NCI-H2227 (cell line): ENCODE data around the gene CHMP2B.
"Not testable (repeated sequence)": the region's sequence is repeated elsewhere in the genome, so short reads cannot be mapped to it uniquely, and the experiment has no call there.

ENCODE experiments used
- DNase-seq: peaks from one replicate; lab custom pipeline; 2025; ENCODE audit not compliant: unreplicated experiment; lab: John Stamatoyannopoulos, UW

CHMP2B gene

GRCh38 chr3:87229113-87229512 lies 2.0 kb downstream of the CHMP2B start:
- no peak for DNase-seq

- no peak for DNase-seq
Observed at GRCh38 chr3:87233805-87234204, 6.7 kb downstream of the CHMP2B start.

- DNase-seq: no peak
Observed at GRCh38 chr3:87236093-87236492, 9.0 kb downstream of the CHMP2B start.

GRCh38 chr3:87246662-87247429 lies 19.7 kb downstream of the CHMP2B start:
- DNase-seq: no peak

GRCh38 chr3:87247430-87247773 lies 20.3 kb downstream of the CHMP2B start:
- DNase-seq: no peak

- DNase-seq: not testable (repeated sequence)
Observed at GRCh38 chr3:87248231-87248630, 21.1 kb downstream of the CHMP2B start.

GRCh38 chr3:87248831-87249230 lies 21.7 kb downstream of the CHMP2B start:
- no peak for DNase-seq

GRCh38 chr3:87250009-87250408 lies 22.9 kb downstream of the CHMP2B start:
- no peak for DNase-seq

GRCh38 chr3:87260270-87260669 lies 33.2 kb downstream of the CHMP2B start:
- peak; percentile 49 for DNase-seq

GRCh38 chr3:87261925-87262324 lies 34.8 kb downstream of the CHMP2B start:
- no peak for DNase-seq

- DNase-seq: no peak
Observed at GRCh38 chr3:87267953-87268645, 41.0 kb downstream of the CHMP2B start.

GRCh38 chr3:87268646-87269211 lies 41.6 kb downstream of the CHMP2B start:
- no peak for DNase-seq

GRCh38 chr3:87269723-87270122 lies 42.6 kb downstream of the CHMP2B start:
- no peak for DNase-seq

GRCh38 chr3:87270908-87271700 lies 44.0 kb downstream of the CHMP2B start:
- no peak for DNase-seq

- DNase-seq: no peak
Observed at GRCh38 chr3:87272718-87273341, 45.7 kb downstream of the CHMP2B start.

- DNase-seq: no peak
Observed at GRCh38 chr3:87276484-87276883, 49.4 kb downstream of the CHMP2B start, which contains the start of gene POU1F1. TSS of gene POU1F1 (minus strand) at chr3:87276584. CDS start at chr3:87276462, 122 bp downstream.

- no peak for DNase-seq
Observed at GRCh38 chr3:87287011-87287410, 59.9 kb downstream of the CHMP2B start.

- no peak for DNase-seq
Observed at GRCh38 chr3:87288446-87288845, 61.3 kb downstream of the CHMP2B start.

GRCh38 chr3:87298111-87298718 lies 71.1 kb downstream of the CHMP2B start:
- peak; percentile 29 for DNase-seq

- DNase-seq: not testable (repeated sequence)
Observed at GRCh38 chr3:87305031-87305430, 77.9 kb downstream of the CHMP2B start.
